ENCODE results near the gene FOXL1. TPM values are rescaled to one million over a fixed set of nuclear protein-coding genes. Genes with fewer than 3 reads are reported as not detected.

Gene FOXL1
- total RNA-seq, 1 donor from 2014 or later = 6.4 TPM

GRCh38 chr16:86628614-86629013, 50.3 kb downstream of the FOXL1 start:
- Mint-ChIP-seq H3K27ac (ENCODE audit: unreplicated experiment) (peak overlapping the region; percentile 16), H3K27me3 (ENCODE audit: unreplicated experiment) (no peaks in the 10 kb centered on the region), H3K4me3 (ENCODE audit: unreplicated experiment) (no peak overlapping the region), H3K9me3 (ENCODE audit: unreplicated experiment) (no peaks in the 10 kb centered on the region), H3K4me1 (ENCODE audit: unreplicated experiment) (peaks cover 46% of the 10 kb centered on the region), H3K36me3 (ENCODE audit: unreplicated experiment) (peaks cover 3% of the 10 kb centered on the region)
- no peak for TF ChIP-seq CTCF (IDR thresholded peaks at IDR 0.05)
- DNase-seq (ENCODE audit: extremely low spot score, unreplicated experiment) = no peak

GRCh38 chr16:86630471-86630870, 52.1 kb downstream of the FOXL1 start:
- Mint-ChIP-seq H3K9me3 (ENCODE audit: unreplicated experiment) (no peaks in the 10 kb centered on the region), H3K27ac (ENCODE audit: unreplicated experiment) (no peak overlapping the region), H3K4me3 (ENCODE audit: unreplicated experiment) (no peak overlapping the region), H3K27me3 (ENCODE audit: unreplicated experiment) (no peaks in the 10 kb centered on the region), H3K4me1 (ENCODE audit: unreplicated experiment) (peaks cover 53% of the 10 kb centered on the region), H3K36me3 (ENCODE audit: unreplicated experiment) (no peaks in the 10 kb centered on the region)
- no peak for DNase-seq (ENCODE audit: extremely low spot score, unreplicated experiment)
- no peak for TF ChIP-seq CTCF (IDR thresholded peaks at IDR 0.05)

- Mint-ChIP-seq H3K27me3 (ENCODE audit: unreplicated experiment) (no peaks in the 10 kb centered on the region), H3K4me1 (ENCODE audit: unreplicated experiment) (peaks cover 48% of the 10 kb centered on the region), H3K36me3 (ENCODE audit: unreplicated experiment) (no peaks in the 10 kb centered on the region), H3K27ac (ENCODE audit: unreplicated experiment) (peak overlapping the region; percentile 24), H3K4me3 (ENCODE audit: unreplicated experiment) (no peak overlapping the region), H3K9me3 (ENCODE audit: unreplicated experiment) (no peaks in the 10 kb centered on the region)
- no peak for DNase-seq (ENCODE audit: extremely low spot score, unreplicated experiment)
- TF ChIP-seq CTCF (IDR thresholded peaks at IDR 0.05) = no peak
These were observed 53.1 kb downstream of the FOXL1 start for GRCh38 chr16:86631444-86631843.

Other genes starting within 250 kb of the FOXL1 start
- not detected in 2 replicates for gene FOXF1, start 68.0 kb upstream of the FOXL1 start, total RNA-seq
- 12.1 and 14.1 TPM in 2 replicates for gene MTHFSD, start 23.3 kb upstream of the FOXL1 start, total RNA-seq
- 91.8 and 93.4 TPM in 2 replicates for gene FOXC2, start 11.7 kb upstream of the FOXL1 start, total RNA-seq

Measured in osteocyte (in vitro differentiated cells).